GM12874 (cell line): ENCODE data around the gene BMP8A.

Experiments used
- CTCF ChIP-seq: IDR thresholded peaks from 2 replicates; pipeline ENCODE4 v1.5.1; 2011; ENCODE audit warnings: low read depth, mild to moderate bottlenecking, control low read depth, low read length, moderate library complexity; ENCODE audit not compliant: insufficient read depth

BMP8A gene

GRCh38 chr1:39474810-39475209 is 16.6 kb upstream of the BMP8A start:
- no peak for TF ChIP-seq CTCF

- no peak for TF ChIP-seq CTCF
Measured at GRCh38 chr1:39478126-39478915, 13.1 kb upstream of the BMP8A start.

- TF ChIP-seq CTCF: no peak
Measured at GRCh38 chr1:39481289-39481688, 10.1 kb upstream of the BMP8A start.

- TF ChIP-seq CTCF: no peak
Measured at GRCh38 chr1:39483276-39483675, 8.2 kb upstream of the BMP8A start.

- TF ChIP-seq CTCF: no peak
Measured at GRCh38 chr1:39484564-39484963, 6.9 kb upstream of the BMP8A start.

GRCh38 chr1:39485046-39485803 is 6.2 kb upstream of the BMP8A start:
- TF ChIP-seq CTCF: no peak

GRCh38 chr1:39488012-39488545 is 3.4 kb upstream of the BMP8A start:
- TF ChIP-seq CTCF: no peak
